CD1c-positive myeloid dendritic cell (primary cell): ENCODE data around the gene RAB18.
"Not testable (repeated sequence)": the region's sequence is repeated elsewhere in the genome, so short reads cannot be mapped to it uniquely, and the experiment has no call there.

Experiments
- DNase-seq: peaks from one replicate; pipeline ENCODE4 v3.0.0-alpha.2; 2016; ENCODE audit errors: extremely low spot score

The RAB18 gene

DNA sequence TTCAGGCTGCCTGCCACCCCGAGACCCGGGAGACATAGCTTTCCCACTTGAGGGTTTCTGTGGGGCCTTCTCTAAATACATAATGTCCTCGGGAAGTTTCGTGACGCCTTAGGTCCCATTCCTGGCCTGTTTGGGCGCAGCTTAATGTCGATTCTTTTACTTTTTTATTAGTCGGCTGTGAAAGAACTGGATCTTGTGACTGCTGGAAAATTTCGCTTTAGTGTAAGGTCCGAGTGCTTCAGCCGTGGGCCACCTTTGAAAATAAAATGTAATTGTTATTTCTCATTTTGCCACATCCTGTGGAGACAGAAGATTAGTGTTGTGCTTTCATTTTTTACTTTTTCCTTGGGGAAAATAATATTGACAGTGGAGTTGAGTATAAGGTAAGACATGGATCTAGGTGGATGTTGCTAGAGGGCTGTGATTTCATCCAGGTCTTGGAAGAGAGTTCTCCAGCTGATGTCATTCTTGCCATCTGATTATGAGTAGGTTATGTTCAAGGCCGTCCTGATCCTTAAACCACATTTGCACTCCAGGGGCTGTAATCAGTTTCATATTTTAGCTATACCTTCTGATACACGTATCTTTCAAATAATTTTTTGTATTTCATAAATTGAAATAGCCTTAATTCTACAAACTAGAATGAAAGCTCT, 830 bp downstream of the RAB18 start:
- DNase-seq = peak; percentile 12

DNA sequence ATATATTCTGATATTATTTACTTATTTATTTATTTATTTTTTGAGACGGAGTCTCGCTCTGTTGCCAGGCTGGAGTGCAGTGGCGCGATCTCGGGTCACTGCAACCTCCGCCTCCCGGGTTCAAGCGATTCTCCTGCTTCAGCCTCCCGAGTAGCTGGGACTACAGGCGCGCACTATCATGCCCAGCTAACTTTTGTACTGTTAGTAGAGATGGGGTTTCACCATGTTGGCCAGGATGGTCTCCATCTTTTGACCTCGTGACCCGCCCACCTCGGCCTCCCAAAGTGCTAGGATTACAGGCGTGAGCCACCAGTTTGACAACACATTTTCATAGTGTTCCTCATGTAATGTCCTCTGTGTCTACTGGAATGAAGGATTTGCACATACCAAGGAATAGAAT, 1.4 kb downstream of the RAB18 start:
- DNase-seq = not testable (repeated sequence)

DNA sequence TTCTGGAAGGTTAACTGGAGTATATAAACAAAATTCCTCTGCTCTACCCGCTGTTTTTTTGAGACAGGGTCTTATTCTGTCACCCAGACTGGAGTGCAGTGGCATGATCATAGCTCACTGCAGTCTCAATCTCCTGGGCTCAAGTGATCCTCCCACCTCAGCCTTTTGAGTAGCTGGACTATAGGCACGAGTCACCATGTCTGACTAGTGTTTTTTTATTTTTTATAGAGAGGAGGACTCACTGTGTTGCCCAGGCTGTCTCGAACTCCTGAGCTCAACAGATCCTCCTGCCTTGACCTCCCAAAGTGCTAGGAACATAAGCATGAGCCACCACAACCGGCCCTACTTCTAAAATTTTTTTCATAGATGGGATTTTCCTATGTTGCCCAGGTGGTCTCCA, 2.2 kb downstream of the RAB18 start:
- DNase-seq = no peak

DNA sequence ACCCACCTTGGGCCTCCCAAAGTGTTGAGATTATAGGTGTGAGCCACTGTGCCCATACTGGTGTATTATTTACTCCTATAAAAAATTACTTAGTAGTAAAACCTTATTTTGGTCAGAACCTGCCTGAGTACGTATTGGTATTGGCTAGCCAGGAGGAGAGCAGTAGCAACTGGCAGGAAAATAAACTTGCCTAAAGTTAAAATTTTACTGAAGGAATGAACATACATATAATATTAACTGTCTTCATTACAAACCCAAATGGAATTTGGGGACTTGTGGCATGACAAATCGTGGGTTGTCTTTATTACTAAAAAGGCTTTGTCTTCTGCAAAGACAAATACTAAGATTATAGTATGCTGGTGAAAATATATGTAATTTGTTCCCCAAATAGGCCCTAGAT, 8.4 kb downstream of the RAB18 start:
- DNase-seq = no peak

DNA sequence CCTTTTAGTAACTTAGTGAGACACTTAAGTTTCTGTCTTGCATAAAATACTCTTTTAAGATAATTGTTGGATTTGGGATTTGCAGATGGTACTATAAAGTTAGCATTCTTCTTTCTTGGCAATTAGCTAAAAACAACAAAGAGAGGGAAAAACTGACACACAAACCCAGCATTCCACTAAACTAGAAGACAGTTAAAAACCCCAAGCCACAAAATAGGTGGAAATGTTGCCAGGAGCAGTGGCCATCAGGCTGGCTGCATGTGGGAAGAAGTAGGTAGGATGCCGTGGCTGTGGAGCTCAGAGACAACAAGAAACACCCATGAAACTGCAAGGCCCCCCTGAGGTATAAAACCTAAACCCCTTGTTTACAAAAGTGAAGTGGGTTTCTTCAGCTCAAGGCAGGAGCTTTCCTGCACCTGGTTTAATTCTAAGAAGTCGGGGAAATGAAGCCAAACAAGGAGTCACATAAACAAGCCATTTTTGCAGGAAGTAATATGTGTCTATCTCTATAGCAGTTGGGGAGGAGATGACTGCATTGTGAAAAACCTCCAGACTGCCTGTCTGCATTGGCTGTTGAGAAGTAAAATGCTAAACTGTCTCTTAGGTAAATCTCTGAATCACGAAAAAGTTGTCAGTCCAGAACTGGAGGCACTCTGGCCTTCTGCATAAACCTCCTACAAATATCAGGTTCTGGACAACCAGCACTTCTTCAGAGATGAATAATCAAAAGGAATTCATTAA, 9.5 kb downstream of the RAB18 start:
- no peak for DNase-seq

DNA sequence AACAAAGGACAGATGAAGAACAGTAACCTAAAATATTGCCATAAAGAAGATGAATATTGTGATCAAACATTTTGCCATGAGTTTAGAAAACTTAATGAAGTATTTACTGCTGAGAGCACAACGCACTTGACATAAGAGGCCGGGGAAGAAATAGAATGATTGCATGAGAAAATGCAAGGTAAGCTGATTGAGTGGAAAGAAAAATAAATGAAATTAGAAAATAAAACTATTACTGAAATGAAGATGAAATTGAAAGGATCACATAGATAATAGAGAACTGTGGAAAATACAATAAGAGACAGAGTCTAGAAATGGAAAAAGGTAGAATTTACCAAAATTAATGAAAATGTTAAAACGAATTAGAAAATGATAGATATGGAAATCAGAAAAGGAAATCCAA, 10.1 kb downstream of the RAB18 start:
- DNase-seq = no peak

DNA sequence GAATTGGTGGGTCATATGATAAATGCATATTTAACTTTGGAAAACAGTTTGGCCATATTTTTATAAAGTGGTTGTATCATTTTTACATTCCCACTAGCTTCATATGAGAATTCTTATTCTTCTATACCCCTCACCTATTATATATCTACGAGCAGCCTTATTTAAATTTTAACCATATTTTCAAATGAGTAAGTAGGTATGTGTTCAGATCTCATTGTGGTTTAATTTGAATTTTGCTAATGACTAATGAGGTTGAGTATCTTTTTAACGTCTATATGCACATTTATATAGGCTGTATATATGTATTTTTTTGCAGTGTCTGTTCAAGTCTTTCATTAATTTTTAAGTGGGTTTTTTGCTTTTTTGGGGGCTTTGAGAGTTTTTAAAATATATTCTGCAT, 14.2 kb downstream of the RAB18 start:
- no peak for DNase-seq

DNA sequence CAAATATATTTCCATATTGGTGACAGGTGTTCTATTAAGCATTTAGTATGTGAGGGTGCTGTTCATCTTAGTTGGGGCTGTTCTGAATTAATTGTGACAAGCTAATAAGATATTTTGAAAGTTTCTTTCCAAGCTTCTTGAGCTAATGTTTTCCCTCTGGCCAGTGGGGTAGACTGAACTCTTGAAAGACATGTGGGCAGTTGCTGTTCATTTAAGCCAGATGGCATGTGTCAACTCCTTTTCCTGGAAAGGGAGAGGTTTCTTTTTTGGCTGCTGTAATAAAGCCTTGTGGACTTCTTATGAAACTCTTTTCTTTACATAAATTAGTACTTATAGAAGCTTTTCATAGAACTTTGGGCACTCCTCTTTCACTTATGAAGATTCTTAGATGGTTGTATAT, 21.7 kb downstream of the RAB18 start:
- DNase-seq = peak; percentile 20

DNA sequence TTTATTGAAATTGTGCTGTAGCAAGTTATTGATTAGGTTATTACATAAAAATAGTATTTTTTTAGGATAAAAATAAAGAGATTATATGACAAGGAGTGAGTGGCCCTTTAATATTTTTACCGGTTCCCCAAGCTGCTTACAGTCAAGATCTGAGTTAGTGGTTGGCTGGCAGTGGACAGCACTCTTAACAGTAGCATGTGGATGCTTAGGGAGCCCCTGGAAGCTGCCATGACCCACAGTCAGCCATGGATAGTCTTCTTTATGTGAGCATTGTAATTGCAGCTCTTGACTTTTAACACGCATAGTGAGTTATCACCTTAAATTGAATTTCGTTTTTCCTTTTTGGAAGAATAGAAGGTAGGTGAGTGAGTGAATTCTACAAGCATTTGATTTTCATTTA, 22.1 kb downstream of the RAB18 start:
- DNase-seq = no peak

DNA sequence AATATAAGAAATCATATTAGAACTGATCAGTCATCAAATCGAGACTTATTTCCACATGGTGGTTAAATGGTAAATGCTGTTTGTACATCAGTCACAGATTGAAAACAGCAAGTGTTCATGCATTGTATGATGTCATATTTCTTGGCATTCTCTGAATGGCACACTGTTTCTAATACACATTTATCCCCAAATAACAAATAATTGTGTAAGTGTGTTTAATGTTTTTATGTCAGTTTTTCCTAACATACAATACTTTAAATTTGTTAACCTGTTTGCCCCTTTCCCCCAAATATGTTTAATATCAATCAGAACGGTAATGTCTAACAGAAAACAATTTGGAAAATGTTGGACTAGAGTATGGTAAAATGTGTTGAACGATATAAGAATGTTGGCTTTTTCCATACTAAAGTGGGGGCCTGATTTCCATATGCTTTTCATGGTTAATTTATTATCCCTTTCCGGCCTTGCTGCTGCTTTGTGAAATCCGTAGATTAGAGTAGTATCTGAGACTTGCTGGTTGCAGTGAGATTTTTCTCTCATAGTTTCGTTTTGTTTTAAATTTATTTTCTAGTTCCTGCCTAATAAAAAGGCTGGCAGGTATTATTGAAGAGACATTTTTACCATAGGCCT, 23.7 kb downstream of the RAB18 start:
- DNase-seq = no peak

DNA sequence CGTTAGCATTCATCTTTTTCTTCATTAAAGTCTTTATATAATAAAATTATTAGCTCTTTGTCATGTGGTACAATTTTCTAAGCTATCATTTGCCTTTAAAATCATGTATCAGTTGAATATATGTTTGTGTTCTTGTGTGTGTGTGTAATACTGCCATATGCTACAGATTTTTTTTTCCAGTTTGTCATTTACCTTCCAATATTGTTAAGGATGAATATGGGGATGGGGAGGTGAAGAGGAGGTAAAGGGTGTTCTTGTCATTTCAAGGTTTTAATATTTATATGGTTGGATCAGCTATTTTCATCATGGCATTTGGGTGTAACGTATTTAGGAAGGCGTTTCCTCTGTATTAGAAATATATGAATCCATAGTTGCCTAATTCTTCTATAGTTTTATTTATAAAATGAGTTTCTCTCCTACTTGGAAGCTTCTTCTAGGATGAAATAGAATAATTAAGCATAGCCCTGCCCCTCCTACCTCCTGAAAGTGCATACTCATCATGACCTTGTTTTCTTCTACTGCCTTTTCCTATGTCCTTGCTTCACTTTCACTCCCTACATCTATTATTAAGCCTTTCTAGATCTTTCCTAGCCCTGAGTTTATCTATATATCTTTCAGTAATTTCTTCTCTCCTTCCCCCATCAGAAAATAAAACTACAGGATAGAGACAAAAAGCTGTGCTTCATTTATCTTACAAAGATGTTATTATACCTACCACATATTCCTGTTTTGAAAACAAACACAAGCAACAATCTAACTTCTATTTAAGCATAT, 25.1 kb downstream of the RAB18 start:
- no peak for DNase-seq

DNA sequence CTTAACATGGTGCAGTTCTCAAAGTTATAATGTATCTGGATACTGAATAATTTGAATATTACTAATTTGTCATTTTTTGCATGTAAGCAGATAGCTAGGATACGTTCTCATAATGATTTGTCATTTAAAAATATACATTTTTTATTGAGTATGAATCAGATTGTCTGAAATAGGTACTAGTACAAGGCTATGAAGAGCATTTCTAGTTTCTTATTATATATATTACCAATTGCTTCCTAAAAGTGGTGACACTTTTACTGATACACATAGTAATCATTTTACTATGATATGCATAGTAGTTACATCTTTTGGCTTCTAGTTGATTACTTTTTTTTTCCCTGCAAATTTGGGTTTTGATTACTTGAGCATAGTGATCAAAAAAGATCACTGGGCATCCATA, 26.4 kb downstream of the RAB18 start:
- no peak for DNase-seq

DNA sequence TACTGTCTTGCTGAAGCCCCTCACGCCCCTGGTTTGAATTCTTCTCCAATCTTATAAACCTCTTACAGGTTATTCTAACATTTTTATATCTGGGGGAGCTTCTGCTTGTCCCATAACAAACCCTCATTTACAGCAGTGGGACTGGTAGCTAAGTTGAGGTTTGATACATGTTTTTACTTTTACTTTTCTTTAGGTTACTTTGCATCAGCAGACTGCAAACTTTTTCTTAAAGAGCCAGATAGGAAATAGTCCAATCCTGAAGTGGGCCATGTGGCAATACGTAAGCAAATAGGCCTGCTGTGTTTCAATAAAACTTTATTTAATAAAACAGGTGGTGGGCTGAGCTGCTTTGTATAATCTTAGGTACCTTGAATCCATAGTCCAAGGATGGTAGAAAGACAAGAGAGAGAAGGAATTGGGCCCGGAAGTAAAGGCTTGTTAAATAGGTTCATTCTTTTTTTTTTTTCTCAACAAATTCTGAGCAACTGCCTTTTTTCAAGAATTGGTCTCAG, 27.3 kb downstream of the RAB18 start:
- no peak for DNase-seq

DNA sequence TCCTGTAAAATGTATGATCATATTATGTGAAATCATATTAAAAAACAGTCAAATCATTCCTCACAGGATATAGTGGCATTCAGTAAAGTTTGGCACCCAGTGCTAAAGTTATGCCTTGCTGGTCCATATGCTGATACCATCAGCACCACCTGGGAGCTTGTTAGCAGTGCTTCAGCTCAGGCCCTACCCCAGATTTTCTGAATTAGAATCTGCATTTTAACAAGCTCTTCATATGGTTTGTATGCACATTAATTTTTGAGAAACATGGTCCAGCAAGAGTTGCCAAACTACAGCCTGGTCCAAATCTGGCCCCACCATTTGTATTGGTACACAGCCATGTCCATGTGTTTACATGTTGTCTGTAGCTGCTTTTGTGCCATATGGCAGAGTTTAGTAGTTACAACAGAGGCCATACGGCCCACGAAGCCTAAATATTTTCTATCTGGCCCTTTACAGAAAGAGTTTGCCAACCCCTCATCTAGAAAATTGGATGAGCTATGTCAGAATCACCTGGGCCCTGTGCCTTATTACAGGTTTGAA, 30.1 kb downstream of the RAB18 start:
- DNase-seq = no peak

DNA sequence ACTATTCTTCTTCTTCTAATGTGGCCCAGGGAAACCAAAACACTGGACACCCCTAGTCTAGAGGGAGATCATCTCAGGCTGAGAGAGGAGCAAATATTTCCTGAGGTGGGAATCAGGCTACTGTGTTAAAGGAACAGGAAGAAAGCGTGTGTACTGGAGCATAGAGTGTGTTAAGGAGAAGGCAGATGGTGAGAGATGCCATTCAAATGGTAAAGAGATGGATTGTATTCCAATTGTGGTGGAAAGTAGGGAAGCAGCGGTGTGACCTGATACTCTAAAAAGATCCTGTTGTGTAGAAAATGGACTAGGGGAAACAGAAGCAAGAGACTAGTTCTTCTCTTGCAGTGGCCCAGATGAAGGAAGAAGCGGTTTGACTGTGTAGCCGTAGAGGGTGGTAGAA, 31.2 kb downstream of the RAB18 start:
- no peak for DNase-seq

DNA sequence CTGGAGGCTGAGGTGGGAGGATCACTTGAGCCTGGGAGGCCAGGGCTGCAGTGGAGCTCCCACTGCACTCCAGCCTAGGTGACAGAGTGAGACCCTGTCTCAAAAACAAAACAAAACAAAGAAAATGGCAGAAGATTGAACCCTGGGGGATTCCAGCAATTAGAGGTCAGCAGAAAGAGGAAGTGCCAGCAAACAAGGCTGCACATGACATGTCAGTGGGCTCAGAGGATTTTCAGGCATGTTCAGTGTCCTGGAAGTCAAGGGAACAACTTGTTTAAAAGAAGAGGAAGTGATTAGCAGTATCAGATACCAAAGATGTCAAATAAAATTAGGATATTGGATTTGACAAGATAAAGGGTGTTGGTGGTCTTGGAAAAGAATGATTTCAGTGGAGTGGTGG, 32.3 kb downstream of the RAB18 start:
- DNase-seq = peak; percentile 38

DNA sequence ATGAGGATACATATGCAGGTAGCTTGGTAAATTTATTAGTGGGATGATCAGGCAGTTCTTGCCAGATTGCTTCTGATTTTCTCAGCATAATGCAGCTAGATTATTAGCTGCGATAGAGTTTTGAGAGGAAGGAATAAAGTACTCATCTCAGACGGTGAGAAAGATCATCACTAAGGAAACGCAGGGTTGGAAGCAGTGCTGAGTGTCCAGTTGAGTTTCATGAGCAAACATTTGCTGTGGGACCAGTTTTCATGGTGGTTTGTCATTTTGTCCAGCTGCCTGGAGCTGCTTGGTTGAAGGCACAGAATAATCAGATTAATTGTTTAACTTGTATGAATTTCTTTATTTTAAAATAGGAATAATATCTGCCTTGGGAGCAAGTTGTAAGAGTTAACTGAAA, 33.1 kb downstream of the RAB18 start:
- DNase-seq = no peak

DNA sequence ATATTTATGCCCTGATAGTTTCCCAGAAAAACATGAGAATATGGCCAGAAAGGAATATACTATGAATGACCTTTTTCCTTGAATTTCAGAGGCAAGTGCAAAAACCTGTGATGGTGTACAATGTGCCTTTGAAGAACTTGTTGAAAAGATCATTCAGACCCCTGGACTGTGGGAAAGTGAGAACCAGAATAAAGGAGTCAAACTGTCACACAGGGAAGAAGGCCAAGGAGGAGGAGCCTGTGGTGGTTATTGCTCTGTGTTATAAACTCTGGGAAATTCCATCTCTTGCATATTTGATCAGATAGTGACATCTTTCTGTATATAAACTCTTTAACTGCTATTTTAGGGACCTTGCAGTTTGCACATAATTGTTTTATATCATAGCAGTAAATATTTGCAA, 33.7 kb downstream of the RAB18 start:
- DNase-seq = no peak

DNA sequence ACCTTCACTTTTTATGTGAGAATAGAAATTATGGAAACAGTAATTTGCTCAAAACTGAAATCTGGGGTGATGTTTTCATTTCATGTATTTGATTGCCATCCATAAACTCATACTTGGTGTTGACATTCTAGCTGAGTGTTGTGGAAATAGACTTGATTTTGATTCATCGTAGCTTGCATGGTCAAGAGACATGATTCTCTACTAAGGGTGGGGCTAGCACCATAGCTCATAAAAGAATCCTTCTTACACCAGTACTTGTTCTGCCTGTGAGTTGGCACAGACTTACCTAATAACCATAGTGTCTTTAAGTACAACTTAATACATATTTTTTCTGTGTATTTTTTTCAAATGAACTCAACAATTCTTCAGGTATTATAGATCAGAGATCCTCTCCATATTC, 36.6 kb downstream of the RAB18 start:
- no peak for DNase-seq

DNA sequence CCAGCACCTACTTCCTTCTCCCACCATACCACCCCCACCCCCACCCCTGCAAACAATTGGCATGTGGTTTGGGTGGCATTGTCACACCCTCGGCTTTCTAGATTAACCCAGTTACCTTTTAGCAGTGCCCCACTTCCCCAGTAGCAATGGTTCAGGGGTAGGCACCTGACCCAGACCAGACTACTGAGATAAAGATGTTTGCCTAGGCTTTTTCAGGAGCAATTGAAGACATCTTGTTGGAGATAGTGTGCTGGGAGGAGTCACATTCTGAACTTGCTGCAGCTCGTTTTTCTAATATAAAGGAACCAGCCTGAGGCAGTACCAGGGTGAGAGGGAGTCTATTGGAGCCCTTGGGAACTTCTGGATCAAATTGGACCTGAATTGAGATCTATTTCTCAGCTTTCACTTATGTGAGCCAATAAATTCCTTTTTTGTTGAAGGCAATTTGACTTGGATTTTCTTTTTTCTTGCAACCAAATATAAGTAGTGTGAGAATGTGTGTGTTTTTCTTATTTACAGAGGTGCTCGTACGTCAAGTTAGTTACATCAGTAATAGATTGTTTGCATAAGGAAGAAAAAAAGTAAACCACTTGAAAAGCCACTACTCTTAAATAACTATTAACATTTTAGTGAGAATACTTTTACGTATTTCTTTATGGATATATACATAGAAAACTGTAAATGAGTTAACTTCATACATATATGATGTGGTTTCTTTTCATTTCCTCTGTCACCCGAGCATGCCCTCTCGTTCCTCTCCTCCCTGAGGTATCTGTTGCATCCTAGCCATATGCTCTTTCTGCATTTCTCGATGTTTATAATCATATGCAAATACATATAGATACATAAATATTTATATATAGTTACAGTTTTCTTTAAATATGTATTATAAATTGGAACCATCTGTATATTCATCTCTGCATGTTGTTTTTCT, 38.0 kb downstream of the RAB18 start:
- no peak for DNase-seq

DNA sequence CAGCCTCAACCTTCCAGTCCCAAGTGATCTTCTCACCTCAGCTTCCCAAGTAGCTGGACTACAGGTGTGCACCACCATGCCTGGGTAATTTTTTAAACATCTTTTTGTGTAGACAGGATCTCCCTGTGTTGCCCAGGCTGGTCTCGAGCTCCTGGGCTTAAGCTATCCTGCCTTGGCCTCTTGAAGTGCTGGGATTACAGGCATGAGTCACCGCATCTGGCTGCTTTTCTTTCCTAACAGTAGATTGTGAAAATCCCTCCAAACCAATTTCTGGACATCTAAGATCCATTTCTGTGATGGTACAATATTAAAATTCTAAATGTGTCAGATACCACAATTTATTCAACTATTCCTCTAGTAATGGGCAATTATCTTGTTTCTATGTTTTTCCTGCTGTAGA, 38.7 kb downstream of the RAB18 start:
- DNase-seq = no peak
